HG02763 (cell line): ENCODE results near the gene PTPRN2.
"Not testable (repeated sequence)": the region's sequence is repeated elsewhere in the genome, so short reads cannot be mapped to it uniquely, and the experiment has no call there.

ENCODE experiments used
- ATAC-seq: cut with Tn5 transposase; IDR thresholded peaks from one replicate; pipeline ENCODE4 v1.9.1; 2021; ENCODE audit warnings: mild to moderate bottlenecking, moderate library complexity; ENCODE audit not compliant: unreplicated experiment

Gene PTPRN2

DNA sequence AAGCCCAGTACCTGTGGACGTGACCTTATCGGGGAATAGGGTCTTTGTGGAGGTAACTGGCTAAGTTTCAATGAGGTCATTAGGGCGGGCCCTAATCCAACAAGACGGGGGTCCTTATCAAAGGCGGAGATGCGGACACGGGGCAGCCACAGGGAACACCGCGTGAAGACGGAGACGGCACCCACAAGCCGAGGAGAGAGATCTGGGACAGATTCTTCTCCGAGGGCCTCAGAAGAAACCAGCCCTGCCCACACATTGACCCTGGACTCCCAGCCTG lies 733.9 kb downstream of the PTPRN2 start:
- no peak for ATAC-seq

DNA sequence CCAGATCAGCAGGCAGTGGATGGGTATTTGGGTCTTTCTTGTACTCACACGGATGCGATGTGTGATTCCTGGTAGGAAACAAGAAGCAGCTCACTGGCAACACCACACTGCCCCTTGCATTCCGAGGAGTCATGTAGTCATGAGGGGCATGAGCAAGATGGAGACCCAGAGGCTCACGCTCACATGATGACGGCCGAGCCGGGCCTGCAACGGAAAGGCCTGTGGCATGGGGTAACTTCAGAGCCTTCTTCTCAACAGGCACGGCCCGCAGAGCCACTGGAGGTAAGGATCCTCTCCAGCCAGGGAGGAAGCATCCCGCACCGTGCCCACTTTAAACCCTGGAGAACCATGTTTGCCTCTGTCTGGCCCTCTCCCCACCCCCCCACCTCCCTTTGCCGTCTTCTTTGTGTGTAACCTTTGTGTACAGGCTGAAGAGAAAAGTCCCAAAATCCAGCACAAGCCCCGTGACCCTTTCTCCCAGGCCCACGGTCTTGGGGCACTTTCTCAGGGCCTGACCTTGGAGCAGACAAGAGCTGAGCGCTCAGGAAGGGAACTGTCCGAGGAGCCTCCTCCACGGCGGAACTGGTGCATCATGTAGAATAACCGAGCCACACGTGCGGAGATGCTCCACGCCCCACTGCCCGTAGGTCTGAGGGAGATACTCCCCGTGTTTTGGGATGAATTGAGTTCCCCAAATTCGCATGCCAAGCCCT lies 734.4 kb downstream of the PTPRN2 start:
- no peak for ATAC-seq

DNA sequence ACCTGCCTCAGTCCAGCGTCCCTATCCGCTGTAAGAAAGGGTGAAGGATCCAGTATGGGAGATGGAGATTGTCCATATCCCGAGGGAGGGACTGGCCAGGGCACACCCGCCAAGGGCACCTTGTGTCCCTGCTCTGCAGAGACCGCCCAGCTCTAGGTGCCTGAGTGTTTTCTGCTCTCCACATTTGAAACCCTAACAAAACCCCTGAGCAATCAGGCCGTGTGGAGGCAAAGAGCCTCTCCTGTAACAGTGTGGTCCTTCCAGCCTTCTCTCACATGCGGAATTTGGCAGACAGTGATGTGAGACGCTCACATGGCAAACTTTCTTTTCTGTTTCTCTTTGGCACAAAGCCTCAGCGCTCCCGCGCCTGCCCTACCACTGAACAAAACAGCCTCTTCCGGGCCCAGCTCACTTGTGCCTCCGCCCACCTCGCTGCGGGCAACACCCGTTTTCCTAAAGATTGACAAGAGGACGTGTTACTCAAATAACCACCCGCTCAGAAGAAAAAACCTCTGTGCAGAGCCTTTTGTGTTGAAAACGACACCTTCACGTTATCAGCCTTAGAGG lies 736.0 kb downstream of the PTPRN2 start:
- no peak for ATAC-seq

DNA sequence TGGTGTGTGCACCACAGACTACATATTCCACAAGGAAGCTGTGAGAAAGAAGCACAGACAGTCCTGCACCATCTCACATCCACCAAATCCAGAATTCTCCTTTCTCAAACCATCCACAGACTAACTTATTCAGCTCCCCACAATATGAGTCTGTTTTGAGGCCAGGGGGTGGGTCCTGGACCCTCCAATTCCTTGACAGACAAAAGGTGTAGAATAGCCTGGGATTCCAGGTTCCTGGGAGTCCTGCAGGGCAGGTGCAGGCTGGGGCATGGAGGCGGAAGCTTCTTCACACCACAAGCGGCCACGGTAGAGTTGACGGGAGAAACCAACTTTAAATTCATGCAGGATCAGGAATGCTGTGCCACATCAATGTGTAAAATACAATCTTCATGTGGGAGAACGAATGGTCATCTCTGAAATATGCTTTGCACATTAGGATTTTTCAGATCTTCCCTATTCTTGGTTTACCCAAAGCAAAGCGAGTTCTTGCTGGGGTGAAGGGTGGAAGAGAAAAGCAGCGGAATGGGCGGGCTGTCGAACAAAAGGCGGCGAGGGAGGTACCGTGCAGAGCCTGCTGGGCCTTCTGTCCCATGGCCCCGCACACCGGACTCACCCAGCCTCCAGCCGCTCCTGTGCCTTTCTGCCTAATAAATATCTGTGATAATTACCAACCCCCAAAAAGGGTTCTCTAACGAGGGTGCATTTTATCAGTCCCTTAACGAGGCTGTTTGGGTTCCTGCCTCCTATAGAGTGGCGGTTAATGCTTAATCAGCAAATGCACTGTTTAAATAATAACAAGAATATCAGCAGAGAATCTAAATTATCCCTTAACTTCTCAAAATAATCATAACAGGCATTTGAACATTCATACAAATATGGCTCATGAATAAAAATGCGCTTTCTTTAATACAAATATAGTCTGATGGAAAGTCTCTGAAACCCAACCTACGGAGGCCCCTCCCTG lies 736.9 kb downstream of the PTPRN2 start:
- no peak for ATAC-seq

DNA sequence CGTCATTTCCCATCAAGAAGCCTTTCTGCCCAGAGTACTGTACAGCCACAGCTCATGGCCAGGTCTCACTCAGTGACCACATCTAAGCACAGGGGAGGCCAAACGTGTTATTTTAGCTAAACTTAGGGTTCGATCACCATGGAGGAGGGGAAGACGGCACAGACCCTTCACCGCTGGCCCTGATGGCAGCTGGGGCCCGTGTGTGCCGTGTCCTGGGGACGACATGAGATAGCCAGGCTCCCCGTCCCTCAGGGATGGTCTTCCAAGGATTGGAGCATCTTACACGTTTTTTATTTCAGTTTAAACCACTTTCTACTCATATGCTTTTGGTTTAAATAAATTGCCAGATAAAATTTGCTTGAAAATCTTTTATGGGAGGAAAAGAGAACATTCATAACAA lies 737.9 kb downstream of the PTPRN2 start:
- ATAC-seq, result no peak

DNA sequence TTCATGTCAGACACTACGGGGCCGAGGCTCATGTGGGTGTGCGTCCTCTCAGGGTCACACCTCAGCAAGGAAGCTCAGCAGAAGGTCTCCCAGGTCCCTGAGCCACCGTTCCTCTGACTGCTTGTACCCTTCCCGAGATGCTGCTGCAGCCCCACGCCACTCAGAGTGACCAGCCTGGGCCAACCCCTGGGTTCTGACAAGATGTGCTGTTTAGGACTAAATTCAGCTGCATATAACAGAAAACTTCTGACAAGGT lies 738.4 kb downstream of the PTPRN2 start:
- ATAC-seq, result no peak

DNA sequence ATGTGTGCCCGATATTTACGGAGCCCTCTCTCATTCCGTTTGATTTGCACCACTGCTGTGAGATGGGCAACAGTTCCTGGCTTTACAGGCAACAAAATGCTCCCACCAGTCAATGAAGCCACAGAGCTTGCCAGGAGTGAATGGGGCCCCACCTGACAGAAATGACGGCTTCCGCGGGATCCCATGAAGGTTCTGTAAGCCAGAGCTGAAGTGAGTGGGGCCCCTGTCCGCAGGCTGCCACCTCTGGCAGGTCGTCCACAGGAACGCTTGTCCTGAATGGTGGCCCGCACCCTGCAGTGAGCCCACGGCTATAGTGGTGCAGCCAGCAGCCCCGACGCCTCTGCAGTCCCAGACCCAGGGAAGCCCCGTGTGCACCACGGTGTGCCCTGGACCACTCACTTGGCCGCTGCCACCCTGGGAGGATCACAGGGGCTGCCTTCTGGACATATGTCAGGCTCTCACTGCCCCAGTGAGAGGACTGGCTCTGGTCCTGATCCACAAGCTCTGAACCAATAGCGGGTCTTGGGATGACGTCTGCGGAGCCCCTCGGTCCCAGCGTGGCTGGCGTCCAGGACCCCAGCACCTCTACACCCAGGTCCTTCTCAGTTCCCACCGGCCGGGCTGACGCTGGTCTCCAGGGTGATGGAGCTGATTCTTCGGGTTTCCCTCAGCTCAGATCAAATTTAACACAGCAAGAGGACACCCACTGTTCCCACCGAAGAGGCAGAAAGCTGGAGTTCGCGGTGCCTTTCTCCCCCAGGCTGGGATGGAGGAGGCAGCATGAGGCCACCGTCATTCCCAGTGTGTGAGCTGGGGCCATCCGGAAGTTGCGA lies 738.9 kb downstream of the PTPRN2 start:
- ATAC-seq, result no peak

DNA sequence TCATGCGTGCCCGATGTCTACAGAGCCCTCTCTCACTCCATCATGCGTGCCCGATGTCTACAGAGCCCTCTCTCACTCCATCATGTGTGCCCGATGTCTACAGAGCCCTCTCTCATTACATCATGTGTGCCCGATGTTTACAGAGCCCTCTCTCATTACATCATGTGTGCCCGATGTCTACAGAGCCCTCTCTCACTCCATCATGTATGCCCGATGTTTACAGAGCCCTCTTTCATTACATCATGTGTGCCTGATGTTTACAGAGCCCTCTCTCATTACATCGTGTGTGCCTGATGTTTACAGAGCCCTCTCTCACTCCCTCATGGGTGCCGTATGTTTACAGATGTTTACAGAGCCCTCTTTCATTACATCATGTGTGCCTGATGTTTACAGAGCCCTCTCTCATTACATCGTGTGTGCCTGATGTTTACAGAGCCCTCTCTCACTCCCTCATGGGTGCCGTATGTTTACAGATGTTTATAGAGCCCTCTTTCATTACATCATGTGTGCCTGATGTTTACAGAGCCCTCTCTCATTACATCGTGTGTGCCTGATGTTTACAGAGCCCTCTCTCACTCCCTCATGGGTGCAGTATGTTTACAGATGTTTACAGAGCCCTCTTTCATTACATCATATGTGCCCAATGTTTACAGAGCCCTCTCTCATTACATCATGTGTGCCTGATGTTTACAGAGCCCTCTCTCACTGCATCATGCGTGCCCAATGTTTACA lies 739.7 kb downstream of the PTPRN2 start:
- not testable (repeated sequence) for ATAC-seq

DNA sequence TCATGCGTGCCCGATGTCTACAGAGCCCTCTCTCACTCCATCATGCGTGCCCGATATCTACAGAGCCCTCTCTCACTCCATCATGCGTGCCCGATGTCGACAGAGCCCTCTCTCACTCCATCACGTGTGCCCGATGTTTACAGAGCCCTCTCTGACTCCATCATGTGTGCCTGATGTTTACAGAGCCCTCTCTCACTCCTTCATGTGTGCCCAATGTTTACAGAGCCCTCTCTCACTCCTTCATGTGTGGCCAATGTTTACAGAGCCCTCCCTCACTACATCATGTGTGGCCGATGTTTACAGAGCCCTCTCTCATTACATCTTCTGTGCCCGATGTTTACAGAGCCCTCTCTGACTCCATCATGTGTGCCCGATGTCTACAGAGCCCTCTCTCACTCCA lies 740.9 kb downstream of the PTPRN2 start:
- not testable (repeated sequence) for ATAC-seq

DNA sequence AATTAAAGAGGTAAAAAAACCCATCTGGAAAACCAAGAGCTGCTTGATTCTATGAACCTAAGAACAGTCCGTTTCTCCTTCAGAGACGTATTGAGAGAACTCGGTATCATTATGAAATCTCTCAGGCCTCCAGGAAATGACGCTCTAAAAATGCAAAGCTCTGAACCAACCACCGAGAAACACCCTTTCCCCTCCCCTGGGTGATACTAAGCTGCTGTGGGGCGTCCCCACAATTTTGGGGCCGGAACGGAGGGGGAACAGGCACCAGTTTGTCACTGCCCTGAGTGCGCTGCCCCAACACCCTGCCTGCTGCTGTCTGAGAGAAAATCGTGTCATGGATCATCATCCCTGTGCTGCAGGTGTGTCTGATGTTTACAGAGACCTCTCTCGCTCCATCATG lies 741.4 kb downstream of the PTPRN2 start:
- ATAC-seq, result no peak

DNA sequence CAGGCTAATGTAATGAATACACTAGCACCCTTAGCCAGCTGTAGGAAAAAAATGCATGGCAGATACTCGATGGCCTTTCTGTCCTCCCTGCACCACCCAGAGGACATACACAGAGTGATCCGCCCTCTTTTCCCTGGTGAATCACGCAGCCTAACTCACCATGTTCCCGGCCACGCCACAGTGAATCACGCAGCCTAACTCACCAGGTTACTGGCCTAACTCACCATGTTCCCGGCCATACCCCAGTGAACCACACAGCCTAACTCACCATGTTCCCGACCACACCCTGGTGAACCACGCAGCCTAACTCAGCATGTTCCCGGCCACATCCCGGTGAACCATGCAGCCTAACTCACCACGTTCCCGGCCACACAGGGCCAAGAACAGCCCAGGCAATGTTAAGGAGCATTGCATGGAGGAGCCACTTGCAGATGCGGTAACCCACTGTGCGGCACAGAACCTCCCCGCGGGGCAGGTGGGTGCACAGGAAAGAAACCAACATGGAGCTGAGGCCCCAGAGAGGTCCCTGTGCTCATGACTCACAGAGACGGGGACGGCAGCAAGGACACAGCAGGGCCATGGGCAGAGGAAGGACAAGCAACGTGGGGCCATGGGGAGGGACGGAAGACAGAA lies 742.3 kb downstream of the PTPRN2 start:
- no peak for ATAC-seq

DNA sequence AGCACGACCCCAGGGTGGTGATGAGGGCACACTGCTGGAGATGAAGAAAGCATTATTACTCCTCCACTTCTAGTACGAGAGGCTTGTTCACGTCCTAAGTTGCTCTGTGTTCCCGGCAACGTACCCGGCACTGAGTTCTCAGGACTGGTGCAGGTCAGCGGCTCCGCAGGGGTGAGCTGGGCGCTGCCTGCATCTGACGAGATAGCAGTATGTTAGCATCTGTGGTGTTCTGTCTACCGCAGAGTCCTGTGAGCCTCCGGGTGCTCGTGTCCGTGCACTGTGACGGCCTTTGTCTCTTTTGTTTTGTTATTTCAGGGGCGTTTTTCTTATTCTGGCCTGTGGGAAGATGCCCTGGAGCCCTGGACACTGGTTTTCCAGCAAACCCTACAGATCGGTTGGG lies 743.0 kb downstream of the PTPRN2 start:
- no peak for ATAC-seq

DNA sequence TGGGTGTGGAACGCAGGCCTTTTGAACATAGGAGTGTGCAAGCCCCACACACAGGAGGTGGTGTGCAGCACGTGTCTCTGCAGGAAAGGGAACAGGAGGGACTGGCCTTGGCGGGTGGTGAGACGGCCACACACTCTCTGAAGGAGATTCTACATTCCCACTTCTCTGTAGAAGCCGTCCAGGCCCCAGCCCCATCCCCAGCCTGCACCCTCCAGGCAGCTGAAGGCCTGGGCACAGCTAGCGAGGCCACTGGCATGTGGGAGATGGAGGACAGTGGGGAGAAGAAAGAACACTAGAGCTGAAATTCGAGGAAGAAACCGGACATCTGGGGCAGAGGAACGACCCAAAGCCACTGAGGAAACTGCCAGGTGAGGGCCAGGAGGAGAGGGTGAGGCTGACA lies 743.5 kb downstream of the PTPRN2 start:
- no peak for ATAC-seq

DNA sequence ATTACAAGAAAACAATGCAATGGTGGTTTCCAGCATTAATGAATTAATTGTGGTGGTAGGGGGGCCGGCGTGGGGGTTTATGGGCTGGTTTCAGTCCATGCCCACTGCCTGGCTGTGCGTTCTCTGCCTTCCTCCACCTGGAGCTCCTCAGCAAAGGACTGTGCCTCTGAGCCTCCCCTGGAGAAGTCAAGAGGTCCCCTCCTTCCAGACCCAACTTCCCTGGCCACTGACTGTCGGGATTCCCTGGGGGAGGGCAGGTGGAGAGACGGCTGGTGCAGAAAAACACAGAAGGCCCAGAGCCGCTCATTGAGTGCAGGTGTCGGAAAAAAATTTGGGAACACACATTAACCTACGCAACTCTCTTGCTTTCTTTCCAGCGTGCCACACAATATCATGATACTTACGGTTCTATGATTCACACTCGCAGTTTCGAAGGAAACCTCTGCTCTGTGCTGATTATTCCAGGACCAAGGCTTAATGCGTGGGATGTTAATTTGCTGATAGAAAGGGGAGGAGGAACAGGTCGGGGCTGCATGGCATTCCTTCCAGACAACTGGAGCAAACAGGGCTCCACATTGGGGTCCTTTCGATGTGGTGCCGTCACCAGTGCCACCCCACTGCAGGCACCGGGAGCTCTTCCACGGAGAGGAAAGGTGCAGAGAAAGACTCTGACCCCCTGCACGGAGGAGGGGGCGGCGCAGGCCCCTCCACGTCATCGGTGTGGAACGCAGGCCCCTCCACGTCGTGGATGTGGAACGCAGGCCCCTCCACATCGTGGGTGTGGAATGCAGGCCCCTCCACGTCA lies 744.1 kb downstream of the PTPRN2 start:
- no peak for ATAC-seq

DNA sequence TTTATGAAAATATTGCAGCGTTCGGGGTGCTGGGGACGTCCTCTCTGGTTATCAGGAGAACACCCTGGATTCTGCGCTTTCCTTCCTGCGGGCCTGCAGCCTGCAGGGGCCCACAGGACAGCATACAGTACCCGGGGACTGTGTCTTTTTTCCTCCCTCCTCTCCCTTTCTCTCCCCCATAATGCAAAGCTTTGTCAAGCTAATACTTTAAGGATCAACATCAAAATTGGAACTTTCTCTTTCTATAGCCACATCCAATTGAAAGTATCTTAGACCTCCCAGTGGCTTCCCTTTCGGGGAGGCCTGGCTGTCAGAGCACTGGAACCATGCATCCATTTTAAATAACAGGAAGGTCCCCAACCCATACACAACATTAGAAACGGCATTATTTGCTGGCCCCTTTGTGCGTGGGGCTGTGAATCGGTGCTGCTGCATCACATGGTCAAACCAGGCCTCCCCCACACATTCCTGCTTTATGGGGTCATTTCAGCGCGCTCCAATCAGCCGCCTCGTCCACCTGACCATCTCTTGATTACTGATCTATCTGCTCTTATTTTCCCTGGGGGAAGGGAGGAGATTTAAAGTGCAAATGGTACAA lies 745.8 kb downstream of the PTPRN2 start:
- ATAC-seq, result no peak

DNA sequence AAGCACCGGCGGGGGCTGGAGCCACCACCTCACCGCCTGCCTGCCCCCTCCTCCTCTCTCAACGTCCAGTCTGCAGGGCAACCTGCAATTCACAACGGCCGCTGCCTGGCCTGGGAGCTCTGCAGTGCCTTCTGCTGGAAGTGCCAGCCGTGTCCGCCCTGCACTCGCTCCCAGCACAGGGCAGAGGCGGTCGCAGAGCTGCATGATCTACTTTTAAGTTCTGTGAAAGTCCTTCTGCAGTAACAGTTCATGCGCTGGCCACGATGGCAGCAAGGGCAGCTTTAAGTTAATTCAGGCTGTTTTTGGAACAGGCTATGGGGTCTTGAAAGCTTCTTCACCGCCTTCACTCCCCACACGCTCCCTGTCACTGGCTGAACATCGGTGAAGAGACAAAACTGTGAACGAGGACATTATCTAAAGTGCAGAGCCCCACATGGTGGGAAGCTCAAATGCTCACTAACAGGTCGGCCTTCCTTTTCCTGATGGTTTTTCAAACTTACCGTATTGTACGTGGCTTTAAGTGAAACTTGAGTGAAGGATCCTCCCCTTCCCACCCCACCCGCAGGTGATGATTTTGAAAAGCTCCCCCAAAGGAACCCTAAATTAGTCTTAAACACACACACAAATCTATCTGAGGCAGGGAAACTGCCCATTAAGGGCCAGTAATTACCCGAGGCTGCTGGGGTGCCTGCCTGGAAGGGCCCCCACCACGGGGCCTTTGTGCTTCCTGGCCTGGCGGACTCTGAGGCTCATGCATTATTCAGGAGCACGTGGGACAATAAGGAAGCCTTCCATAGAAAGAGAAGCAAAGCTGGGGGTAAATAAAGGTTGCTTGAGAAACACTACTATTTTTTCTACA lies 746.5 kb downstream of the PTPRN2 start:
- ATAC-seq, result no peak

DNA sequence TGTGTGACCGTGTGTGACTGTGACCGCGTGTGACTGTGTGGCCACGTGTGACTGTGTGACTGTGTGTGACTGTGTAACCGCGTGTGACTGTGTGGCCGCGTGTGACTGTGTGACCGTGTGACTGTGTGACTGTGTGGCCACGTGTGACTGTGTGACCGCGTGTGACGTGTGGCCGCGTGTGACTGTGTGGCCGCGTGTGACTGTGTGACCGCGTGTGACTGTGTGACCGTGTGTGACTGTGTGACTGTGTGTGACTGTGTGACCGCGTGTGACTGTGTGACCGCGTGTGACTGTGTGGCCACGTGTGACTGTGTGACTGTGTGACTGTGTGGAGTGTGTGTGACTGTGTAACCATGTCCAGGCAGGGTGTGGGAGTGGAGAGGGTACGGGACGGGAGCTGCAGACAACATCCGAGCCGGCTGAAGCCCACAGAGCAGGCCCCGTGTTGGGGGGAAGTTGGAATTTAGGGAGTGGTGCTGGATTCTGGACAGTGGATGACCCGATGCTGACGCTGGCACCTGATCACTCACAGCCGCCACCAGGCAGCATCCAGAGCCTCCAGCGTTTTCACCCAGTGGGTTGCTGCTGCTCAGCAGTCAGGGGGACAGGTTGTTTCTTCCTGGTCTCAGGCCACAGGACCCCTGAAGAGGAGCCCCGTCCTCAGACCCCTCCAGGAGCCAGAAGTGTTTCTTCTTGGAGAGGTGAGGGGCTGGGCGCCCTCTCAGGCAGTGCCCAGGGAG lies 747.3 kb downstream of the PTPRN2 start:
- ATAC-seq, result no peak
